Karpas-422 (cell line): Measurements from ENCODE around the gene GNG4. TPM values are rescaled to one million over a fixed set of nuclear protein-coding genes. Genes with fewer than 3 reads are reported as not detected.
"Not testable (repeated sequence)": the region's sequence is repeated elsewhere in the genome, so short reads cannot be mapped to it uniquely, and the experiment has no call there.

ENCODE experiments used
- DNase-seq: peaks from one replicate; pipeline ENCODE4 v3.0.0-alpha.2; 2015
- H2AFZ ChIP-seq: fragments of 200-600 bp; sonication (generic); 2 replicates; pipeline ENCODE4 v1.6.1; 2014; ENCODE audit warnings: antibody characterized with exemption, low read length, mixed read lengths
- H3K27ac ChIP-seq: fragments of 200-600 bp; sonication (generic); 2 replicates; pipeline ENCODE4 v1.5.1; 2014; ENCODE audit warnings: mild to moderate bottlenecking, low read length, moderate library complexity
- H3K27me3 ChIP-seq: fragments of 200-600 bp; sonication (generic); 2 replicates; pipeline ENCODE4 v1.6.1; 2014; ENCODE audit warnings: low read length, mixed read lengths
- H3K36me3 ChIP-seq: fragments of 200-600 bp; sonication (generic); 2 replicates; pipeline ENCODE4 v1.6.1; 2014; ENCODE audit warnings: low read length, mixed read lengths; ENCODE audit not compliant: insufficient read depth
- H3K4me1 ChIP-seq: fragments of 200-600 bp; sonication (generic); 2 replicates; pipeline ENCODE4 v1.6.1; 2014; ENCODE audit warnings: mild to moderate bottlenecking, low read length, mixed read lengths
- H3K4me2 ChIP-seq: fragments of 200-600 bp; sonication (generic); 2 replicates; pipeline ENCODE4 v1.6.1; 2014; ENCODE audit warnings: low read length, low read depth, mild to moderate bottlenecking; ENCODE audit not compliant: poor library complexity, severe bottlenecking
- H3K4me3 ChIP-seq: fragments of 200-600 bp; sonication (generic); 2 replicates; pipeline ENCODE4 v1.5.1; 2014; ENCODE audit warnings: mild to moderate bottlenecking, antibody characterized with exemption, low read length, mixed read lengths
- H3K79me2 ChIP-seq: fragments of 200-600 bp; sonication (generic); 2 replicates; pipeline ENCODE4 v1.6.1; 2014; ENCODE audit warnings: mild to moderate bottlenecking, low read length, mixed read lengths
- H3K9ac ChIP-seq: fragments of 200-600 bp; sonication (generic); 2 replicates; pipeline ENCODE4 v1.6.0; 2014; ENCODE audit warnings: low read length
- H3K9me2 ChIP-seq: fragments of 200-600 bp; sonication (generic), shearing (Covaris generic); replicated peaks from 2 replicates; pipeline ENCODE4 v1.6.0; 2014; ENCODE audit warnings: mild to moderate bottlenecking, low read length, moderate library complexity; ENCODE audit not compliant: insufficient read depth
- H3K9me3 ChIP-seq: fragments of 300-700, 200-600 bp; sonication (generic); 2 replicates; pipeline ENCODE4 v1.6.1; 2014; ENCODE audit warnings: low read length, mixed read lengths
- H4K20me1 ChIP-seq: fragments of 200-600 bp; sonication (generic); 2 replicates; pipeline ENCODE4 v1.6.1; 2014; ENCODE audit warnings: mild to moderate bottlenecking, antibody characterized with exemption, low read length, low read depth; ENCODE audit not compliant: insufficient read depth
- total RNA-seq: library from RNA; depleted of rRNA; stranded (reverse); fragments of >200 nt; shearing (Covaris generic); gene quantifications from 2 replicates; pipeline ENCODE4 v1.2.3, GENCODE V29; 2014; ENCODE audit warnings: low replicate concordance

The GNG4 gene
- total RNA-seq, 1 experiment from 2014 or later = not detected

DNA sequence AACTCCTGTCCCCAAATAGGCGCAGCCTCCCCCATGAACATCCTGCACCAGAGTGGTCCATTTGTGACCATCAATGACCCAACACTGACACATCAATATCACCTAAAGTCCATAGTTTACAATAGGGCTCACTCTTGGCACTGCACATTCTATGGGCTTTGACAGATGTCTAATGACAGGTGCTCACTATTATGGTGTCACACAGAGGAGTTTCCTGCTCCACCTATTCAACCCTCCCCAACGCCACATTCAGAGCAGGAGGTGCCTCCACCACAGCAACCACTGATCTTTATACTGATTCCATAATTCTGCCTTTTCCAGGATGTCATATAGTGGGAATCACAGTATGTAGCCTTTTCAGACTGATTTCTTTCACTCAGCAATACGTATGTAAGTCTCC lies 24.2 kb downstream of the GNG4 start:
- no peak overlapping the region for H2AFZ ChIP-seq
- H3K4me2 ChIP-seq = no peak overlapping the region
- no peak for DNase-seq
- no peaks in the 10 kb centered on the region for H3K4me1 ChIP-seq
- H3K4me3 ChIP-seq = no peak overlapping the region
- H3K27ac ChIP-seq = no peak overlapping the region
- no peaks in the 10 kb centered on the region for H3K36me3 ChIP-seq
- H3K9me2 ChIP-seq = no peaks in the 10 kb centered on the region
- no peaks in the 10 kb centered on the region for H4K20me1 ChIP-seq
- H3K9me3 ChIP-seq = no peaks in the 10 kb centered on the region
- H3K9ac ChIP-seq = no peak overlapping the region
- no peaks in the 10 kb centered on the region for H3K79me2 ChIP-seq
- no peaks in the 10 kb centered on the region for H3K27me3 ChIP-seq

DNA sequence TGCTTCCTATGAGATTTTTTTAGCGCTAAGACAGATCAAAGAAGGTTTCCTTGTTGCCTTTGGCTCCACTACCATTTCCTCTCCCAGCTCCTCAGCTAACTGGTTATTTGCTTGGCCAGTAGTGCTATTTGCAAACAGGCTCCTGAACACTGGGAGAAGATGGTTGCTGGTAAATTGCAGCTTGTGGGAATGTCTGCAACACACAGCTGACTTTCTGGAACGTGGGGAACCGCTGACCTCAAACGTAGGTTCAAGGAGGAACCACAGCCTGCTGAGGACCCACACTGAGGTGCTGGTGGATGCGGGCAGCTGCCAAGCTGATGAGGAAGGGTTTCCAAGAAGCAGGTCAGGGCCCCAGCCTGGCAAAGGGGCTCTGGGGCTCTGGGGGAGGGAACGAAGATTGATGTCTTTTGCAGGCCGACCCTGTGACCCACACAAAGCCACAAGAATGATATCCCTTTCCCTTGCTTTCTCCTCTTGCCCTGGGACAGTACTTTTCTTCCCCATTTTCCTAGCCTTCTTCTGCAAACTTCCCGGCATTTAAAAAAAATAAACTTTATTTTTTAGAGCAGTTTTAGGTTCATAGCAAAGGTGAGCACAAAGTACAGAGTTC lies 24.8 kb downstream of the GNG4 start:
- Histone ChIP-seq H3K9ac (no peak overlapping the region), H3K27me3 (no peaks in the 10 kb centered on the region), H3K9me3 (no peaks in the 10 kb centered on the region), H3K36me3 (no peaks in the 10 kb centered on the region), H3K27ac (no peak overlapping the region), H3K4me2 (no peak overlapping the region), H3K4me3 (no peak overlapping the region), H2AFZ (no peak overlapping the region), H3K9me2 (no peaks in the 10 kb centered on the region), H3K4me1 (no peaks in the 10 kb centered on the region), H4K20me1 (no peaks in the 10 kb centered on the region), H3K79me2 (no peaks in the 10 kb centered on the region)
- DNase-seq = no peak

DNA sequence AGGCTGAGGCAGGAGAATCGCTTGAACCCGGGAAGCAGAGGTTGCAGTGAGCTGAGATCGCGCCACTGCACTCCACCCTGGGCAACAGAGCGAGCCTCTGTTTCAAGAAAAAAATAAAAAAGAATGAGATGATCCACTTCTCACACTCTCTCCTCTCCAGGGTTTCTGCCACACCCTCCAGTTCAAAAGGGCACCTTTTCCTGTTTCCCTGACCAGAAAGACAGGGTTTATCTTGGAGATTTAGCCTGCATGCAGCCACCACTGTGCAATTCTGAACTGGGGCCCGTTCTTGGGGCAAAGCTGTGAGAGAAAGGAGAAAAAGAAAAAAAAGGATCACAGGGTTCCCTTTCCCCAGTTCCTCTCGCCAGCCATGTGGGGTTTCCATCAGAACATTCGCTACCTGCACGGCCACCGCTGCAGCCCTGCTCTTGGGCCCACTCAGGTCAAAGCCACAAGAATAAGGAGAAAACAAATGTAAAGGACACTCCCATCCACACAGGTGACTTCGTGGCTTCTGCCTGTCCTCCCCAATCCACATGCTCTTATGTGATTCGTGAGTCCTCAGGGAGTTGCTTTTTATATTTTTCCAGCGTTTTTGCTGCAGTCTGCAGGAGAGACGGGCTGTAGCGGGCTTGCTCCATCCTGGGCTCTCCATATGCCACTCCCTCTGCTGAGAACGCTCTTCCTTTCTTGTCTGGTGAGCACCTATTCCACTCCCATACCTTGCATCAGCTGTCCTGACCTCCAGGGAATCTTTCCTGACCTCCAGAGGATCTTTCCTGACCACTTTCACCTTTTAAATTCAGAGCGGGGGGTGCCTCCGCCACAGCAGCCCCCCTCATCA lies 26.4 kb downstream of the GNG4 start:
- Histone ChIP-seq H3K4me3 (no peak overlapping the region), H3K79me2 (no peaks in the 10 kb centered on the region), H3K9me2 (no peaks in the 10 kb centered on the region), H3K4me1 (no peaks in the 10 kb centered on the region), H3K4me2 (no peak overlapping the region), H3K9ac (no peak overlapping the region), H3K27me3 (no peaks in the 10 kb centered on the region), H2AFZ (no peak overlapping the region), H4K20me1 (no peaks in the 10 kb centered on the region), H3K27ac (no peak overlapping the region), H3K9me3 (no peaks in the 10 kb centered on the region), H3K36me3 (no peaks in the 10 kb centered on the region)
- DNase-seq = no peak

DNA sequence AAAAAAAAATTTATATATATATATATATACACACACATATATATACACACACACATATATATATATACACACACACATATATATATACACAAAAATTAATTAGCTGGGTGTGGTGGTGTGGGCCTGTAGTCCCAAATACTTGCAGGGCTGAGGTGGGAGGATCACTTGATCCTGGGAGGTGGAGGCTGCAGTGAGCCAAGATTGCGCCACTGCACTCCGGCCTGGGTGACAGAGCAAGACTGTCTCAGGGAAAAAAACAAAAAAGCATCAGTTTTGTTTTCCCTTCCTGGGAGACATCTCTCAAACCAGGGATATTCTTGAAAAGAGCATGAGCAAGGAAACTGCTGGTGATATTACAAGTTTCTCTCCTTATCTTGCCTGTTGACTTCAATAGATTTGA lies 30.4 kb downstream of the GNG4 start:
- H3K9me3 ChIP-seq, H3K9ac ChIP-seq, H3K4me2 ChIP-seq, H3K27me3 ChIP-seq, H3K9me2 ChIP-seq, H3K36me3 ChIP-seq, H2AFZ ChIP-seq, H3K79me2 ChIP-seq, DNase-seq, H3K4me1 ChIP-seq, H3K27ac ChIP-seq, H4K20me1 ChIP-seq, H3K4me3 ChIP-seq: not testable (repeated sequence)

DNA sequence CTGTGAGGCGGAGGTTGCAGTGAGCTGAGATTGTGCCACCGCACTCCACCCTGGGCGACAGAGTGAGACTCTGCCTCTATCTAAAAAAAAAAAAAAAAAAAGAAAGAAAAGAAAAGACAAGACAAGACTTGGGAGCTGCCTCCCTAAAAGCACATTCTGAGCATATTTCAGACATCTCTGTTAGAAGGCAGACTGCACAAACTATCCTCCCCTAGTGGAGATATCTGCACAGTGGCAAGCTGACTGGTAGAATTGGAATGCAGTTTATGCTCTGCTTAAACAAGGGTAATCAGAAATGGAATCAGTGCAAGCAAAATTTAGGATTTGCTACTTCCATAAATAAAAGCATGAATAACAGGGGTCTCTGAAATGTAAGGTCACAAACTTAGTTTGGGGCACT lies 31.8 kb downstream of the GNG4 start:
- H3K4me2 ChIP-seq = no peak overlapping the region
- H3K9me2 ChIP-seq = no peaks in the 10 kb centered on the region
- H3K9ac ChIP-seq = no peak overlapping the region
- no peak for DNase-seq
- no peak overlapping the region for H3K4me3 ChIP-seq
- H3K9me3 ChIP-seq = no peaks in the 10 kb centered on the region
- no peaks in the 10 kb centered on the region for H4K20me1 ChIP-seq
- H3K27ac ChIP-seq = no peak overlapping the region
- H3K27me3 ChIP-seq = no peaks in the 10 kb centered on the region
- H3K36me3 ChIP-seq = no peaks in the 10 kb centered on the region
- H2AFZ ChIP-seq = no peak overlapping the region
- H3K79me2 ChIP-seq = no peaks in the 10 kb centered on the region
- H3K4me1 ChIP-seq = no peaks in the 10 kb centered on the region

DNA sequence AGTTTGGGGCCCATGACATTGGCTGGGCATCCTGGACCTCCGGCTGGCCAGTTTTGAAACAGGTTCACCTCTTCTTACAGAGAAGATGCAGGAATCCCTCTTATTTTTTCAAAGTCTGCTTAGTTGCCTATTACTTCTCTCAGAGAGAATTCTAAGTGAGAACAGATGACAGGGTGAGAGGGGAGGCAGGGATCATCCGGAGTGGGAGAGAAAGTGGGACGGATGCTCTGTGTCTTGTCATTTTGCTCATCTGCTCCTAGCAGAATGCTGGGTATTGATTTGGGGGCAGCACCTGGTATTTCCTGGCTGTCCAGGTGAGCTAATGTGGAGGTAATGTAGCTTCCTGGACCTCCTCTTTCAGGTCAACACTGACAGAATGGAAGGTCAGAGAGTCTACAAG lies 32.4 kb downstream of the GNG4 start:
- H3K4me1 ChIP-seq = no peaks in the 10 kb centered on the region
- no peaks in the 10 kb centered on the region for H4K20me1 ChIP-seq
- no peaks in the 10 kb centered on the region for H3K36me3 ChIP-seq
- H3K9ac ChIP-seq = no peak overlapping the region
- H3K79me2 ChIP-seq = no peaks in the 10 kb centered on the region
- no peak overlapping the region for H3K4me2 ChIP-seq
- H3K27me3 ChIP-seq = no peaks in the 10 kb centered on the region
- H3K4me3 ChIP-seq = no peak overlapping the region
- no peak overlapping the region for H2AFZ ChIP-seq
- no peak for DNase-seq
- no peaks in the 10 kb centered on the region for H3K9me3 ChIP-seq
- H3K27ac ChIP-seq = no peak overlapping the region
- no peaks in the 10 kb centered on the region for H3K9me2 ChIP-seq

DNA sequence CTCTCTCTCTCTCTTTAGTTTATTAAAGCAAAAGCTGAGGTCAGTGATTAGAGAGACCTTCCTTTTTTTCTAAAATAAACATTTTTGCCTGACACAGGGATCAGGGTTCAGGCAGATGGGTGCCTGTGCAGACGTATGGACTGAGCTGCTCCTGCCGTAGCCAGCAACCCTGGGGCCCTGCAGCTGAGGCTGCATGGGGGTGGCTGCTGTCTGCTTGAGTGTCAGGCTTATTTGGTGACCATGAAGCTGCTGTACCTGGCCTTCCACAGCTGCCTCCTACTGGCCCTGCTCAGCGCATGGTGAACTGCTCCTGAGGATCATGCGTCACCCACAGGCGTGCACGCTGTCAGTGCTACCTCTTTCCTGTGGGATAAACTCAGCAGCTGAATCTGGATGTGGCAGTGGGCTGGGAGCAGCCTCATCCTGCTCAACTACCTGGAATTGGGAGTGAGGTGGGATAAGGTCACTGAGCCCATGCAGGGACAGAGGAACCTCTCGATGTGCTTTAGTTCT lies 35.1 kb downstream of the GNG4 start:
- Histone ChIP-seq H3K9me2 (no peaks in the 10 kb centered on the region), H3K79me2 (no peaks in the 10 kb centered on the region), H3K4me3 (no peak overlapping the region), H4K20me1 (no peaks in the 10 kb centered on the region), H3K9me3 (no peaks in the 10 kb centered on the region), H3K4me2 (no peak overlapping the region), H3K27me3 (no peaks in the 10 kb centered on the region), H3K36me3 (no peaks in the 10 kb centered on the region), H3K4me1 (no peaks in the 10 kb centered on the region), H3K27ac (no peak overlapping the region), H3K9ac (no peak overlapping the region), H2AFZ (no peak overlapping the region)
- no peak for DNase-seq

DNA sequence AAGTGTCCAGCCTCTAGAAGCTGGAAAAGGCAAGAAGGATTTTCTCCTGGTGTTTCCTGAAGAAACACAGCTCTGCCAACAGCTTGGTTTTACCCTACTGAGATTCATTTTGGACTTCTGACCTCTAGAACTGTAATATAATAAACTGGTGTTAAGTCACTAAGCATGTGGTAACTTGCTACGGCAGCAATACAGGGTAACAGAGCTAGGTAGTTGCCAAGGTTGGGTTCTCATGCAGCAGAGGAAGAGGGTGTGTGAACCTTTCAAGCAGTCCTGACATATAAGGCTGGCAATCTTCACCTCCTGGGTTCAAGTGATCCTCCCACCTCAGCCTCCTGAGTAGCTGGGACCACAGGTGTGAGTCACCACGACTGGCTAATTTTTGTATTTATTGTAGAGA lies 36.0 kb downstream of the GNG4 start:
- H3K27ac ChIP-seq = no peak overlapping the region
- H3K79me2 ChIP-seq = no peaks in the 10 kb centered on the region
- no peaks in the 10 kb centered on the region for H3K9me3 ChIP-seq
- no peaks in the 10 kb centered on the region for H3K4me1 ChIP-seq
- H4K20me1 ChIP-seq = no peaks in the 10 kb centered on the region
- DNase-seq = no peak
- no peak overlapping the region for H3K4me3 ChIP-seq
- H3K9me2 ChIP-seq = no peaks in the 10 kb centered on the region
- no peak overlapping the region for H2AFZ ChIP-seq
- H3K27me3 ChIP-seq = no peaks in the 10 kb centered on the region
- H3K4me2 ChIP-seq = no peak overlapping the region
- H3K36me3 ChIP-seq = no peaks in the 10 kb centered on the region
- no peak overlapping the region for H3K9ac ChIP-seq
